Parathyroid adenoma (tissue), 2 donors: Measurements from ENCODE around the gene LBX1.

ENCODE experiments used
- H2AFZ ChIP-seq: fragments of 300-600 bp; sonication (generic); one replicate; pipeline ENCODE4 v1.7.0; 2017; ENCODE audit warnings: antibody characterized with exemption, mild to moderate bottlenecking
- H3K27ac ChIP-seq: fragments of 300-600 bp; sonication (generic); one replicate; pipeline ENCODE4 v1.7.0; 2017
- H3K27me3 ChIP-seq: fragments of 300-600 bp; sonication (generic); one replicate; pipeline ENCODE4 v1.7.0; 2017; ENCODE audit warnings: low read length; ENCODE audit not compliant: control insufficient read depth, insufficient read depth
- H3K36me3 ChIP-seq: fragments of 300-600 bp; sonication (generic); one replicate; pipeline ENCODE4 v1.7.0; 2017; ENCODE audit warnings: low read length; ENCODE audit not compliant: control insufficient read depth, insufficient read depth
- H3K4me1 ChIP-seq: fragments of 300-600 bp; sonication (generic); one replicate; pipeline ENCODE4 v1.7.0; 2017; ENCODE audit warnings: control low read depth
- H3K4me2 ChIP-seq: fragments of 300-600 bp; sonication (generic); one replicate; pipeline ENCODE4 v1.7.0; 2017; ENCODE audit warnings: low read length
- H3K4me3 ChIP-seq: fragments of 300-600 bp; sonication (generic); one replicate; pipeline ENCODE4 v1.7.0; 2017; ENCODE audit warnings: low read depth, low read length
- H3K79me2 ChIP-seq: fragments of 300-600 bp; sonication (generic); one replicate; pipeline ENCODE4 v1.7.0; 2017; ENCODE audit warnings: control low read depth
- H3K9ac ChIP-seq: fragments of 300-600 bp; sonication (generic); one replicate; pipeline ENCODE4 v1.7.0; 2017; ENCODE audit warnings: mild to moderate bottlenecking
- H3K9me3 ChIP-seq: fragments of 300-600 bp; sonication (generic); one replicate; pipeline ENCODE4 v1.7.0; 2017; ENCODE audit warnings: low read length; ENCODE audit not compliant: control insufficient read depth
- CTCF ChIP-seq: fragments of 300-600 bp; sonication (generic); IDR thresholded peaks from one replicate; pipeline ENCODE4 v1.7.0; 2017; ENCODE audit warnings: antibody characterized with exemption, mild to moderate bottlenecking
- donor health status: primary hyperparathyroidism.

The LBX1 gene

GRCh38 chr10:101229266-101230182 lies at the start of gene LBX1:
LBX1 (minus strand) TSS chr10:101229463; CDS start chr10:101228815, 648 bp downstream.
- no peak for TF ChIP-seq CTCF
- Histone ChIP-seq H2AFZ (peak within 1 kb of the TSS; percentile 22), H3K4me1 (no peaks in the 10 kb centered on the region), H3K4me2 (peak within 1 kb of the TSS; percentile 65), H3K36me3 (no peaks in the 10 kb centered on the region), H3K9ac (no peak within 1 kb of the TSS), H3K27ac (no peak within 1 kb of the TSS), H3K9me3 (no peaks in the 10 kb centered on the region), H3K79me2 (no peaks in the 10 kb centered on the region), H3K4me3 (peak within 1 kb of the TSS; percentile 20), H3K27me3 (peaks cover 35% of the 10 kb centered on the region)

- no peak for TF ChIP-seq CTCF
- Histone ChIP-seq H3K4me3 (no peak overlapping the region), H3K9me3 (no peaks in the 10 kb centered on the region), H3K9ac (no peak overlapping the region), H3K4me1 (no peaks in the 10 kb centered on the region), H3K4me2 (no peak overlapping the region), H3K27me3 (no peaks in the 10 kb centered on the region), H2AFZ (no peak overlapping the region), H3K79me2 (no peaks in the 10 kb centered on the region), H3K36me3 (no peaks in the 10 kb centered on the region), H3K27ac (no peak overlapping the region)
Observed at GRCh38 chr10:101273741-101274140, 44.5 kb upstream of the LBX1 start.

- TF ChIP-seq CTCF: no peak
- no peak overlapping the region for H3K27ac ChIP-seq
- H3K27me3 ChIP-seq: no peaks in the 10 kb centered on the region
Observed at GRCh38 chr10:101273330-101273729, 44.1 kb upstream of the LBX1 start.

GRCh38 chr10:101272229-101272868 lies 43.1 kb upstream of the LBX1 start:
- Histone ChIP-seq H3K9ac (no peak overlapping the region), H3K9me3 (no peaks in the 10 kb centered on the region), H2AFZ (peak overlapping the region; percentile 39), H3K27ac (no peak overlapping the region), H3K4me3 (no peak overlapping the region), H3K36me3 (no peaks in the 10 kb centered on the region), H3K4me2 (no peak overlapping the region), H3K27me3 (no peaks in the 10 kb centered on the region), H3K4me1 (no peaks in the 10 kb centered on the region), H3K79me2 (no peaks in the 10 kb centered on the region)
- TF ChIP-seq CTCF: peak; percentile 68

More at GRCh38 chr10:101273330-101273729, 44.1 kb upstream of the LBX1 start:
- Histone ChIP-seq H3K4me1 (no peaks in the 10 kb centered on the region), H3K4me3 (no peak overlapping the region), H2AFZ (no peak overlapping the region), H3K79me2 (no peaks in the 10 kb centered on the region), H3K4me2 (no peak overlapping the region), H3K36me3 (no peaks in the 10 kb centered on the region), H3K9ac (no peak overlapping the region), H3K9me3 (no peaks in the 10 kb centered on the region)
